Activated CD4-positive, alpha-beta T cell treated with anti-CD3 and anti-CD28 coated beads, Interleukin-2, amount 50 U/mL, for 24 hours (primary cell): ENCODE results near the gene CDO1.
"Not testable (repeated sequence)": the region's sequence is repeated elsewhere in the genome, so short reads cannot be mapped to it uniquely, and the experiment has no call there.

Experiments
- DNase-seq, 2 donors: peaks; one replicate each; pipeline ENCODE4 v3.0.0-alpha.2; 2020; ENCODE audit warnings: low read depth in 1 of 2, low spot score in 1 of 2

Gene CDO1

DNA sequence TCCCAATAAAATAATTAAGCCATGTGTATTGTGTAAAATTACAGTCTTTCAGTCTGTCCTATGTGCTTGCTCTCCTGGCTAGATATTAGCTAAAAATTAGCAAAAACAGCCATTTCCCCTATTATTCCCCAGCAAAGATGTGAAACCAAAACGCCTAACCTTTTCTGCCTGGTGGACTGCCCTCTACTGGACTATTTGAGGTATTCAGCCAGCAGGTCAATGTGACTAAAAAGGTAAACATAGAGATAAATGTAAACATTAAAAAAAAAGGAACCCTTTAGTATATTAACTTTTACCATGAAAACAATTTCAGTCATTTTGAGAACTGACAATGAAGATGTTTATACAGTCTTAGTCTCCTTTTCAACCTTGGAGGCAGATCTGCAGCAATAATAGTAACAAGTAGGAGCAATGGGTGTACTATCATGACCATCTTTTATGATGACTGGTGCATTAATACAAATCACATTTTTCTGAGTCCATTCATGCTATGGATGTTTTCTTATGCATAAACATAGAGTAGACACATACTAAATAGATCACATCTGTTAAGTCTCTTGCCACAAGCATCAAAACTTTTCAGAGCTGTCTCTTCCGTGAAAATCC lies 14.8 kb upstream of the CDO1 start:
- DNase-seq: no peak

DNA sequence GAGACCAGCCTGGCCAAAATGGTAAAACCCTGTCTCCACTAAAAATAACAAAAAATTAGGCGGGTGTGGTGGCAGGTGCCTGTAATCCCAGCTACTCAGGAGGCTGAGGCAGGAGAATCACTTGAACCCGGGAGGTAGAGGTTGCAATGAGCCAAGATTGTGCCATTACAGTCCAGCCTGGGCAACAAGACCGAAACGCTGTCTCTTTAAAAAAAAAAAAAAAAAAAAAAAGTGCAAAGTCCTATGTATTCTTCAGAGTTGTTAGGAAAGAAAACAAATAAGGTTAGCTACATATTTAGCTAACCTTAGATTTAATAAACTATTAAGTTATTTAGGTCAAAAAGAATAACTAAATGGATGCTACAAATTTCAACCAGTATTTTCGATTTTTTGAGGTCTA lies 13.5 kb upstream of the CDO1 start:
- DNase-seq: no peak

DNA sequence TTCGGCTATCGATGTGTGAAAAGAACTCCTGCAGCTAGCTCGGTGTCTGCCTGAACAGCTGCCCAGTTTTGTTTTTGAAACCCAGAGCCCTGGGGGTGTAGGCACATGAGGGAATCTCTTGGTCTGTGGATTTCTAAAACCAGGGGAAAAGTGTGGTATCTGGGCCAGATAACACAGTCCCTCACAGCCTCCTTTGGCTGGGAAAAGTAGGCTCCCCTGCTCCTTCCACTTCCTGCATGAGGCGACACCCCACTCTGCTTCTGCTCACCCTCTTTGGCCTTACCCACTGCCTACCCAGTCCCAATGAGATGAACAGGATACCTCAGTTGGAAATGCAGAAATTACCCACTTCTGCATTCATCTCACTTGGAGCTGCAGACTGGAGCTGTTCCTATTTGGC lies 9.5 kb upstream of the CDO1 start:
- no peak for DNase-seq

- not testable (repeated sequence) for DNase-seq
Measured at GRCh38 chr5:115824983-115825382, 8.5 kb upstream of the CDO1 start.

GRCh38 chr5:115820846-115821245 lies 4.4 kb upstream of the CDO1 start:
- no peak for DNase-seq

DNA sequence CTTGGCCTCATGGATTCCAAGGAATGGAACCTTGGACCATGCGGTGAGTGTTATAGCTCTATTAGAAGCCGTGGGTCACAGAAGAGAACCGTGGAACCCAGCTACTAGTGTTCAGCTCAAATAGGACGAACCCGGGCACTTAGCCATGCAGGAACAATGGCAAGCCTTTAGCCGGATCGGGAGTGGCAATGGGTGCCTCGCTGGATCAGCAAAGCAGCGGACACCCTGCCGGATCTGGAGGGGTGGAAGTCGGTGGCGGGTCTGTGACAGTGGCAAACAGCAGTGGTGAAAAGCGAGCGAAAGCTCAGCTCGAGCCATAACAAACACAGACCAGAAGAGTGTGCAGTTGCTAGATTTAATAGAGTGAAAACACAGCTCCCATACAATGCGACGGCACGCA lies 2.4 kb upstream of the CDO1 start:
- no peak for DNase-seq

GRCh38 chr5:115817386-115817785 lies 927 bp upstream of the CDO1 start:
- DNase-seq: no peak

DNA sequence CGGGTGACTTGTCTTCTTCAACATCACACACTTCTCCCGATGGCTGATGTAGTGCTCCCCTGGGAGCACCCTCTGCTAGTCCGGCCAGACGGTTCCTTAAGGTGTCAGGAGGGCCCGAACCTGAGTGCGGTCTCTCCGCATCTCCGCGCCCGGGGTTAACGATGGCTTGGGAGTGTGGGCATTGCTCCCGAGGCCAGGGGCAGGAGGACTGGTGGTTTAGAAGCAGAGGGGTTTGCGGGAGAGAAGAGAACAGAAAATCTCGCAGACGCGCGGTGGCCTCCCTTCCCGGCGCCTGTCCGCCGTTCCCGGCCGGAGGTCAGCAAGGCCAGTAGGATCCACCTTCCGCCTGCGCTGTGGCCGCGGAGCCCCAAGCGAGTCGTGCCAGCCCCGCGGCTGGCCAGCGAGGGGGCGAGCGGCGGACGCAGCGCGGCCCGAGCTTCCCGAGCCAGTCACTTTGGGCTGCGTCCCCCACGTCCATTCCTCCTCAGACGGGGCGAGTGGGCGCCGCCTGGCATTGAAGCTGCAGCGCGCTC lies 700 bp downstream of the CDO1 start:
- DNase-seq: no peak

DNA sequence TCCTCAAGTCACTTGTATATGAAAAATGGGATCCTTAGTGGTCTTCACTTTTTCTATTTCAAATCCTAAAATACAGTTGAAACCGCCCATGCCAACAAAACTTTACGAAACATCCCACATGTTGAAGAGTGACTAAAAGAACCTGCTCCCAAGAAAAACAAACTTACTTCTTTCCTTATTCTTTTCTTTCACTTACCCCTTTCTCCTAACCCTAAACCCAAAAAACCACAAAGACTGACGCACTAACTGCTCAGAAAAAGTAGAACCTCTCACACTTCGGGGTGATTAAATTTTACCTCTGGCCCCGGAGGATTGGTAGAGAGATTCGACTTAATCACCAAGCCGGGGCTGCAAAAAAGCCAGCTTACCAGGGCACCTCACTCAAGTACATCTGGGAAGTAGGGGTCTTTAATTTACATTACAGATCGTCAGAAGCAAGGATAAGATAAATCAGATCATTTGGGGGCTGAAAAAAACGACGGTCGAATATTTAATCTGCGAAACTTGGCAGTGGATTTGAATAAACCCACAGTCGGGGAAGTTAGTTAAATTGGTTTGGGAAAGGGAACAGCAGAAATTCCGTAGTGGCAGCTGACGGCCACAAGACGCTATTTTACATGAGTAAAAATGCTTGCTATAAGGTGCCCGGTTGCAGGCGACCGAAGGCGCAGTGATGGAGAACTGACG lies 1.3 kb downstream of the CDO1 start:
- no peak for DNase-seq

GRCh38 chr5:115813719-115814118 lies 2.7 kb downstream of the CDO1 start:
- DNase-seq: no peak

DNA sequence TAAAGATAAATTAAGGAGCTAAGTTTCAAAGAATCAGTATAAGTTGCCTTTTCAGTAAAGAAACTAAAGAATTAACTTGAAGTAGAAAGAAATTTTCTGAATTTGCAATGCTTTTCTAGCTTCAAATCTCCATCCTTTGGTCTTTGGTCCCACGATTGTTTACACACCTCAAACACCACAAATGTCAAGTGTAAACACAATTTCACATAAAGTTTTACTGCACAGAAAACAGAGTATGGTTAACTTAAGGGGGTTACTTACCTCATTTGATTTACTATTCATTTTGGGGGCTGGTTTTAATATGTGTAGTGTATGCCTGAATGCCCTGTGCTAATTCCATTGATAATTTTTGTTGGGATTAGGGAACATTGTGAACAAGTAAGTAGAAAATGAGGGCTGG lies 4.1 kb downstream of the CDO1 start:
- DNase-seq: no peak

- DNase-seq: no peak
Measured at GRCh38 chr5:115811406-115811805, 5.1 kb downstream of the CDO1 start.

GRCh38 chr5:115810761-115811160 lies 5.7 kb downstream of the CDO1 start:
- no peak for DNase-seq

DNA sequence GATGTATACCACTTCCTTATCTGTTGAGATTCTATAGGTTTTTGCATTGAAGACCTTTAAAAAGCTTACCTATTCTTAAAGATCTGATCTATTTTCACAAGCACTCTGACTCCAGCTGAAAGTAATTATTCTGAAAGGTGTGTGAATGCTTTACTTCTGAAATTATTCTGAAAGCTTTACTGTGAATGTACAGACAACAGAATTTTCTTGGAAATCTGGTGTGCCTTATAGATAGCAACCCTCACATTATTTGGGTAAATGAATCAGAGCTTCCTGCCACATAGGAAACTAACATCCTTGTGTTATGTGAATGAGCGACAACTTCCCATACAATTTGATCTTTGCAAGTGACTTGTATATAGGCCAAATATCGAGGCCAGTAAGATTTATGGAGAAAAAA lies 6.5 kb downstream of the CDO1 start:
- no peak for DNase-seq

GRCh38 chr5:115808066-115808465 lies 8.4 kb downstream of the CDO1 start:
- not testable (repeated sequence) for DNase-seq

GRCh38 chr5:115807654-115808052 lies 8.8 kb downstream of the CDO1 start:
- DNase-seq: no peak

- no peak for DNase-seq
Measured at GRCh38 chr5:115806986-115807653, 9.3 kb downstream of the CDO1 start.

DNA sequence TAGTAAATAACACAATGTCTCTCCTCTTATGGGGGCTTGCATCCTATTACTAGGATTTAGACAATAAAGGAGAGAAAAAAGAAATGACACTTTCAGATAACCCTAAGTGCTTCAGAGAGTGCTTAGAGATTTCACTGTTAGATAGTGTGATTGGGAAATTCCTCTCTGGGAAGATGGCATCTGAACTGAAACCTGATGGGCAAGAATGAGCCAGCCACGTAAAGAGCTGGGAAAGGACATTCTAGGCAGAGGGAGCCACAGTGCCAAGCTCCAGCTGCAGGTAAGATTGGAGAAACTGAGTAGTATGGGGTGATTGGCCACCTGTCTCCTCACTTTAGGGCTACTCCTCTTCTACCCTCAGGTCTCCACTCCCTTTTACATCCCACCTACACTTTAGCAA lies 14.5 kb downstream of the CDO1 start:
- DNase-seq: no peak

GRCh38 chr5:115801152-115801551 lies 15.3 kb downstream of the CDO1 start:
- no peak for DNase-seq

- no peak for DNase-seq
Measured at GRCh38 chr5:115800108-115800507, 16.4 kb downstream of the CDO1 start.

DNA sequence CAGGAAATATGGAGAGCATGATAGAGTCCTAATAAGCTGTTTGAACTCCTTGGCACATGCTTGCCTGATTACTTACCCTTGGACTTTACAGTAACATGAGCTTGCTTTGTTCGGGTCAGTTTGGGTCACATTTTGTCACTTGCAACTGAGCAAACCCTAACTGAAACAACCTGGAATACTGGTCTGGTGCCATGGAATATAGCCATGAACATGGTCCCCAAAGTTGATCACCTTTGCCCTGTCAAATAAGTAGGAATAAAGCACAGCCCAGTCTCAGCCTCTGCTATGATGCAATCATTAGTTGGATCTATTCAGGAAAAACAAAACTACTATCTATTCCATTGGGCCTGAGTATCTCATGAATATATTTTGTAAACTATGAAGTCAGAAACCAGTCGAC lies 18.2 kb downstream of the CDO1 start:
- DNase-seq: no peak

DNA sequence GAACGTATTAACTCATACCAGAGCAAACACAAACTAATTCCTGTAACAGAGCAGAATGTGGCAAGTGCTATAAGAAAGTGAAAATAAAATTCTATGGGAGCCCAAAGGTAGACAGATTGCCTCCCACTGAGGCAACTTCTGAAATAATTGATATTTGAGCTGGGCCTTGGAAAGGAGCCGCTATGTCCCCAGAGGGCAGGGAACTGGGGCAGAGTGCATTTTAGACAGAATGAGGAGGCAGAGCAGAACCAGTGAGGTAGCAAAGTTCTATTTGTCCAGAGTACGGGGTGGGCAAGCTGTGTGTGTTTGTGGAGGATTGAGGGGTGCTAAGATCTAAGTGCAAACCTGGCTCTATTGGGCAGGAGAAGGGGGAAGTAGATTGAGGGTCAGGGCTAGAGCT lies 19.8 kb downstream of the CDO1 start:
- DNase-seq: no peak
